Activated CD8-positive, alpha-beta memory T cell treated with anti-CD3 and anti-CD28 coated beads, Interleukin-2, amount 50 U/mL, for 1 hour (primary cell): ENCODE data around the gene EFEMP2.
"Not testable (repeated sequence)": the region's sequence is repeated elsewhere in the genome, so short reads cannot be mapped to it uniquely, and the experiment has no call there.

Source experiments
- DNase-seq: peaks from one replicate; pipeline ENCODE4 v3.0.0-alpha.2; 2020; ENCODE audit errors: extremely low read depth

Gene EFEMP2

DNA sequence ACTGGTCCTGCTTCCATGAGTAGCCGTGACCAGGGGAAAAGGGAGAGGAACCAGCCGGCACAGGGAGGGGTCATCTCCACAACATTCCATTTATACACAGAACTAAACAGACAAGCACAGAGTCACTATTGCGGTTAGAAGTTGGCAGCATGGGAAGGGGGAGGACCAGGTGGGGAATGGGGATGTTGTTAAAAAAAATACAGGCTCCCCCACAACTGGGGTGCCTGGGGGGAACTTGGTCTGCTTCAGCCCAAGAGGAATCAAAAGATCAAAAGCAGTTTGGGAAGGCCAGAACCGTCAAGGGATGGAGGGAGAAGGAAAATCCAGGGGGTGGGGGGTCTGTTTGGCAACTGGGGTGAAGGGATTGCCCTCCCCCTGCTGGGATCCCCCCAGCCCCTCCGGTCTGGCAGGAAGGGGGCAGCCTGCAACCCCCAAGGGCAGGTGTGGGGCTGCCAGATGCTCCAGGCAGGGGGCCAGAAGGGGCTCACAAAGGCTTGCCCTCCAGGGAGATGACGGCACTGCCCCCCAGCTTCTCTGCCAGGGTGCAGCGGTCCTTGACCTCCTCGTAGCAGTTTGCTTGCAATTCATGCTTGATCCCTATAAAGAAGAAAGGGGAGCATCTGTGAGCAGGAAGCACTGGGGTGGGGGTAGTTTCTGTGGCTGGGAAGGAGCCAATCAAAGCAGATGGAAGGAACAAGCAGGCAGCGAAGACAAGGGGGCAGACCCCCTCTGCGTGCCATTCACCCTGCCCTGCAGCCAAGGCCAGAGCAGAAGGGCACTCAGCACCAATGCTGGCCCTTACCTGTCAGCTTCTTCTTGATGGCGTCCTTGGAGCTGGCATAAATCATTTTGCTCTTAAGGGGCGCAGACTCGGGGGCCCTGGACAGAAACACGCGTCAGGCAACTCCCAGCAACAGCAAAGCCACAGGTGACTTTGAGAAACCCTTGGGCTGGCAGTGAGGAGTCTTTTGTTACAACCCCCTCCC is 17.5 kb downstream of the EFEMP2 start:
- DNase-seq = no peak

- no peak for DNase-seq
Measured at GRCh38 chr11:65854161-65854592, 18.4 kb downstream of the EFEMP2 start.

- no peak for DNase-seq
Measured at GRCh38 chr11:65853246-65853979, 19.2 kb downstream of the EFEMP2 start.

- DNase-seq = no peak
Measured at GRCh38 chr11:65852508-65853245, 19.9 kb downstream of the EFEMP2 start.

DNA sequence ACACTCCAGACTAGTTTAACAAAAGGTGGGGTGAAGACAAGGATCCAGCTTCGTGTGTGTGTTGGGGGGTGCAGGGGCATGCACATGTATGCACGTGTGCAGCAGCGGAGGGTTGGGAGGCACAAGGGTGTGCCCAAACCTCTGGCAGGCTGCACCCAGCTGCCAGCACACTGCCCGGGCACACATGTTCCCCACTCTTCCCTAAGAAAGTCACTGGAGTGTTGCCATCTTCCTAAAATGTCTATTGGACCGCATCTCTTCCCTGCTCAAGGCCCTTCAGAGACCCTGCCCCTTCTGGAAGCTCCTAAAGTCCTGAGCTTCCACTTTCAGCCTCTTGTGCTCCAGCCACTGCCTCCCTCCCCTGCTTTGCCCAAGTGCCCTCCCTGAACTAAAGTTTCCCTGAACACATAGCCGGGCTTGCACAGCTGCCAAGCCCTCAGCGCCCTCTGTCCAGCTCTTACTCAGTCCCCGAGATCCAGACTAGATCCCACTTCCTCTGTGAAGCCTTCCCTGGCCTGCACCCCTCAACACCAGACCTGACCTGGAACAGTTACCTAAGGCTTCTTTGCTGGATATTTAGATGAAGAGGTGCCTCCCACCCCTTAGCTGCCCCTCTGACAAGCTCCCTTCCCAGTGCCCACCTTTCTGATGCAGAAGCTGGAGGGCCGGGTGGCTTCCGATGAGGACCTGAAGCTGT is 20.6 kb downstream of the EFEMP2 start:
- no peak for DNase-seq

- DNase-seq = no peak
Measured at GRCh38 chr11:65851083-65851579, 21.5 kb downstream of the EFEMP2 start.

DNA sequence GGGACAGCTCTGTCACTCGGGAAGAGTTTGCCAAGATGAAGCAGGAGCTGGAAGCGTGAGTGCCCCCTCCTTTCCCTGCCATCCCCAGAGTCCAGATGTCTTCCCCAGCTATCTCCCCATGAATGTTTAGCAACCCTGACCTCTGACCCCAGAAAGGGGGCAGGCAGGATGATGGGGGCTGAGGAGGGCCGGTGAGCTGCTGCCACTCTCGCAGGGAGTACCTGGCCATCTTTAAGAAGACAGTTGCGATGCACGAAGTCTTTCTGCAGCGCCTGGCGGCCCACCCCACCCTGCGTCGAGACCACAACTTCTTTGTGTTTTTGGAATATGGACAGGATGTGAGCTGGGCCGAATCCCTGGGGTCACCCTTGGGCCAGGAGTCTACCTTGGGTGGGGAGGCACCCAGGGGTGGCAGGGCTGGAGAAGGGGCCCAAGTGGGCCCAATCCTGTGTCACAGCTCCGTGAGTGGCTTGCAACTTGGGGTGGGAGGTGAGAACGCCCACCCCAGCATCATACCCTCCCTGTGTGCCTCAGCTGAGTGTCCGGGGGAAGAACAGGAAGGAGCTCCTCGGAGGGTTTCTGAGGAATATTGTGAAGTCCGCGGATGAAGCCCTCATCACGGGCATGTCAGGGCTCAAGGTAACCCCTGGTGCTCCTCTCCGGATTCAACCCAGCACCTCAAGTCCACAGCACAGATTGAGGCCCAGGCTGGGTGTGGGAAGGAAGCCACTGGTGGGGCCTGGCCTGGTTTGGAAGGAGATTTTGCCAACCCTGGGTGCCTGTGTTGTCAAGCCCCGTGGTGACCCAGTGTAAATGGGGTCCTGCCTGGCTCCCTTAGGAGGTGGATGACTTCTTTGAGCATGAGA is 22.1 kb downstream of the EFEMP2 start:
- no peak for DNase-seq

GRCh38 chr11:65849771-65850216 is 22.8 kb downstream of the EFEMP2 start:
- DNase-seq = no peak

GRCh38 chr11:65849366-65849765 is 23.2 kb downstream of the EFEMP2 start:
- DNase-seq = no peak

DNA sequence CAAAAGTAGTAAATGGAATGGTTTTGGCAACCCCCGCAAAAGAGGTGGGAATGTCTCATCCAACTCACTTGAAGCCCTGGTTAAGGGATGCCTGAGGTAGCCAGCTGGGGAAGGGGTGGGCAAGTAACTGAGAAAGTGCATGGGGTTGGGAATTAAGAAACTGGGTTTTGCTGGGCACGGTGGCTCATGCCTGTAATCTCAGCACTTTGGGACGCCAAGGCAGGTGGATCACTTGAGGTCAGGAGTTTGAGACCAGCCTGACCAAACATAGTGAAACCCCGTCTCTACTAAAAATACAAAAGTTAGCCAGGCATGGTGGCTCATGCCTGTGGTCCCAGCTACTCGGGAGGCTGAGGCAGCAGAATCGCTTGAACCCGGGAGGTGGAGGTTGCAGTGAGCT is 23.9 kb downstream of the EFEMP2 start:
- not testable (repeated sequence) for DNase-seq

DNA sequence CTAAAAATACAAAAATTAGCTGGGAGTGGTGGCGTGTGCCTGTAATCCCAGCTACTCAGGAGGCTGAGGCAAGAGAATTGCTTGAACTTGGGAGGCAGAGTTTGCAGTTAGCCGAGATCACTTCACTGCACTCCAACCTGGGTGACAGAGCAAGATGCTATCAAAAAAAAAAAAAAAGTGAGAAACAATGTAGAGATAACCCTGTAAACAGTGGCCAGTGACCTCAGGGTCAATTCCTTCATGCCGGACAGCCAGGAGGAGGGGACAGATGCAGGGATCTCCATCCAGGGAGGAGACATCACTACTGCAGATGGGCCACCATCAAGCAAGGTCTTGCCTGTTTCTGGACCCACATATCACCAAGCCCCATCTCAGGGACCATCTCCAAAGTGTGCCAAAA is 24.9 kb downstream of the EFEMP2 start:
- no peak for DNase-seq

DNA sequence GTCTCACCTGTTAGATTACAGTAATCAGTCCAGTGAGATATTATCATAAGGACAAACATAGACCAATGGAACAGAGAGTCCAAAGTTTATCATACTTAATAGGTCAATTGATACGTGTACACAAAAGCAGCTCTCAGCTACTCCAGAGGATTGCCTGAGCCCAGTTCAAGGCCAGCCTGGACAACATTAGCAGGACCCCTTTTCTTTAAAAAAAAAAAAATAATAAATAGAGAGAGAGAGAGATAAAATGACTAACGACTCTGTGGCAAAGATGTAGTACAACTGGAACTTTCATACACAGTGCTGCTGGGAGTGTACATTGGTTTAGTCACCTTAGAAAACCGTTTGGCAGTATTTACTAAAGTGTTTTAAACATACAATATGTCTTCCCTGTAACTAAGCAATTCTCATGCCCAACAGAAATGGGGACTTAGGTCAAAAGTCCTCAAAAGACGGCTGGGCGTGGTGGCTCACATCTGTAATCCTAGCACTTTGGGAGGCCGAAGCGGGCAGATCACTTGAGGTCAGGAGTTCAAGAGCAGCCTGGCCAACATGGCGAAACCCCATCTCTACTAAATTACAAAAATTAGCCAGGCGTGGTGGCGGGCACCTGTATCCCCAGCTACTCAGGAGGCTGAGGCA is 28.2 kb downstream of the EFEMP2 start:
- no peak for DNase-seq

- no peak for DNase-seq
Measured at GRCh38 chr11:65843811-65844210, 28.8 kb downstream of the EFEMP2 start.

GRCh38 chr11:65842144-65842543 is 30.5 kb downstream of the EFEMP2 start:
- no peak for DNase-seq

- DNase-seq = no peak
Measured at GRCh38 chr11:65834202-65834601, 38.4 kb downstream of the EFEMP2 start.

GRCh38 chr11:65833297-65834030 is 39.1 kb downstream of the EFEMP2 start, which contains the start of gene SNX32:
Gene SNX32 (plus strand): TSS chr11:65833963. CDS start chr11:65834066, 103 bp downstream.
- DNase-seq = peak; percentile 78

- DNase-seq = not testable (repeated sequence)
Measured at GRCh38 chr11:65832231-65832630, 40.4 kb downstream of the EFEMP2 start.

GRCh38 chr11:65829459-65829858 is 43.1 kb downstream of the EFEMP2 start:
- DNase-seq = no peak
